Measurements from ENCODE around the gene ARHGEF1.
"Not testable (repeated sequence)": the region's sequence is repeated elsewhere in the genome, so short reads cannot be mapped to it uniquely, and the experiment has no call there.

The ARHGEF1 gene

GRCh38 chr19:41912899-41913537 lies 30.0 kb downstream of the ARHGEF1 start:
- peaks cover 34% of the 10 kb centered on the region for H3K4me1 Mint-ChIP-seq (ENCODE audit: low read depth)
- H3K27me3 Mint-ChIP-seq = no peaks in the 10 kb centered on the region
- H3K9me3 Mint-ChIP-seq (ENCODE audit: low read depth) = no peaks in the 10 kb centered on the region
- H3K4me3 Mint-ChIP-seq = no peak overlapping the region
- no peak overlapping the region for H3K27ac Mint-ChIP-seq
- H3K36me3 Mint-ChIP-seq = no peaks in the 10 kb centered on the region

GRCh38 chr19:41913538-41914423 lies 30.8 kb downstream of the ARHGEF1 start:
- H3K36me3 Mint-ChIP-seq = no peaks in the 10 kb centered on the region
- H3K27ac Mint-ChIP-seq = no peak overlapping the region
- H3K27me3 Mint-ChIP-seq = no peaks in the 10 kb centered on the region
- no peaks in the 10 kb centered on the region for H3K9me3 Mint-ChIP-seq (ENCODE audit: low read depth)
- H3K4me3 Mint-ChIP-seq = peak overlapping the region; percentile 38
- peaks cover 34% of the 10 kb centered on the region for H3K4me1 Mint-ChIP-seq (ENCODE audit: low read depth)

DNA sequence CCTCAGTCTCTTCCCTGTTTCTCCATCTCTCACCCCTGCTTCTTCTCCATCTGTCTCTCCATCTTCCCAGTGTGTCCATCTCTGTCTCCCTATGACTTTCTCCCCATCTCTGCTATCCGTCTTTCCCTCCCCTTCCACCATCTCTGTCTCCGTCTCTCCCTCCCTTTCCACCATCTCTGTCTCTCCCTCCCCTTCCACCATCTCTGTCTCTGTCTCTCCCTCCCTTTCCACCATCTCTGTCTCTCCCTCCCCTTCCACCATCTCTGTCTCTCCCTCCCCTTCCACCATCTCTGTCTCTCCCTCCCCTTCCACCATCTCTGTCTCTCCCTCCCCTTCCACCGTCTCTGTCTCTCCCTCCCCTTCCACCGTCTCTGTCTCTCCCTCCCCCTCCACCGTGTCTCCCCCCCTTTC lies 31.4 kb downstream of the ARHGEF1 start:
- not testable (repeated sequence) for H3K36me3 Mint-ChIP-seq; H3K27me3 Mint-ChIP-seq; H3K27ac Mint-ChIP-seq; H3K9me3 Mint-ChIP-seq (ENCODE audit: low read depth)
- peak overlapping the region; percentile 38 for H3K4me3 Mint-ChIP-seq
- H3K4me1 Mint-ChIP-seq (ENCODE audit: low read depth) = peaks cover 31% of the 10 kb centered on the region

DNA sequence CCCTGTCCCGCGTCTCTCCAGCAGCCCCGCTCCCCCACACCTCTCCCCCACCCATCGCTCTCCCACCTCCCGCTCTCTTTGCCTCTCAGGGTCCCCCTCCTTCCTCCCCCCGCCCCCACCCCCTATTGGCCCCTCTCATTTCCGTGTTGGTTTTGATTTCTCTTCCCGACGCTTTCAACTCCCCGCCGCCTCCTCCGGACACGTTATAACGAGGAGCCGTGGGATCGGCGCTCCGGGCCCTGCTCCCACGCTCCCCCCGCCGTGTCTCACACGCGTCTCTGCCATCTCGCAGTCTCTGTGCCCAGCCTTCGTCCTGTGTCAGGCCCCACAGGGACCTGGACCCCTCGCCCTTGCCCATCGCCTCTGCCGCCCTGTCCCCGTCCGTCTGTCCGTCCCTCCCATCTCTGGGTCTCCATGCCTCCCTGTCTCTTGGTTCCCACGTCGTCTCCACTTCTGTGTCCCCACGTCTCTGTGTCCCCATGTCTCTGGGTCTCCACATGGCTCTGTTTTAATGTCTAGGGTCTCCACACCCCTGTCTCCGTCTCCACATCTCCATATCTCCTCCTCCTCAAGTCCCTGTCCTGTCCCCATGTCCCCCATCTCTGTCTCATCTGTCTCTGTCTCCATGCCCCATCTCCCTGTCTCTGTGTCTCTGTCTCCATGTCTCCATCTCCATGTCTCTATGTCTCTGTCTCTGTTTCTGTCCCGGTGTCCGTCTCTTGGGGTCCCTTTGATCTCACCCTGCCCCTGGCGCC lies 32.2 kb downstream of the ARHGEF1 start:
- H3K9me3 Mint-ChIP-seq (ENCODE audit: low read depth) = no peaks in the 10 kb centered on the region
- H3K27ac Mint-ChIP-seq = no peak overlapping the region
- H3K36me3 Mint-ChIP-seq = no peaks in the 10 kb centered on the region
- H3K27me3 Mint-ChIP-seq = no peaks in the 10 kb centered on the region
- H3K4me3 Mint-ChIP-seq = no peak overlapping the region
- peaks cover 31% of the 10 kb centered on the region for H3K4me1 Mint-ChIP-seq (ENCODE audit: low read depth)

- Mint-ChIP-seq H3K9me3 (ENCODE audit: low read depth) (no peaks in the 10 kb centered on the region), H3K27me3 (no peaks in the 10 kb centered on the region), H3K4me1 (ENCODE audit: low read depth) (peaks cover 26% of the 10 kb centered on the region), H3K36me3 (no peaks in the 10 kb centered on the region), H3K4me3 (no peak overlapping the region), H3K27ac (no peak overlapping the region)
These were observed 32.9 kb downstream of the ARHGEF1 start for GRCh38 chr19:41915776-41916414.

GRCh38 chr19:41917676-41918075 lies 34.7 kb downstream of the ARHGEF1 start:
- Mint-ChIP-seq H3K9me3 (ENCODE audit: low read depth) (no peaks in the 10 kb centered on the region), H3K36me3 (no peaks in the 10 kb centered on the region)

GRCh38 chr19:41918095-41918494 lies 35.1 kb downstream of the ARHGEF1 start:
- no peak overlapping the region for H3K27ac Mint-ChIP-seq
- H3K4me1 Mint-ChIP-seq (ENCODE audit: low read depth) = peaks cover 22% of the 10 kb centered on the region
- H3K36me3 Mint-ChIP-seq = no peaks in the 10 kb centered on the region
- H3K27me3 Mint-ChIP-seq = peaks cover 1% of the 10 kb centered on the region
- H3K4me3 Mint-ChIP-seq = no peak overlapping the region
- no peaks in the 10 kb centered on the region for H3K9me3 Mint-ChIP-seq (ENCODE audit: low read depth)

More at GRCh38 chr19:41917676-41918075, 34.7 kb downstream of the ARHGEF1 start:
- H3K27ac Mint-ChIP-seq = no peak overlapping the region
- H3K27me3 Mint-ChIP-seq = peaks cover 1% of the 10 kb centered on the region
- peaks cover 21% of the 10 kb centered on the region for H3K4me1 Mint-ChIP-seq (ENCODE audit: low read depth)
- H3K4me3 Mint-ChIP-seq = no peak overlapping the region

GRCh38 chr19:41918653-41919244 lies 35.8 kb downstream of the ARHGEF1 start:
- peaks cover 3% of the 10 kb centered on the region for H3K36me3 Mint-ChIP-seq
- no peaks in the 10 kb centered on the region for H3K9me3 Mint-ChIP-seq (ENCODE audit: low read depth)
- H3K27ac Mint-ChIP-seq = no peak overlapping the region
- peaks cover 22% of the 10 kb centered on the region for H3K4me1 Mint-ChIP-seq (ENCODE audit: low read depth)
- H3K4me3 Mint-ChIP-seq = no peak overlapping the region
- peaks cover 1% of the 10 kb centered on the region for H3K27me3 Mint-ChIP-seq

- Mint-ChIP-seq H3K36me3 (peaks cover 3% of the 10 kb centered on the region), H3K27me3 (peaks cover 1% of the 10 kb centered on the region), H3K27ac (no peak overlapping the region), H3K4me3 (no peak overlapping the region), H3K9me3 (ENCODE audit: low read depth) (no peaks in the 10 kb centered on the region), H3K4me1 (ENCODE audit: low read depth) (peaks cover 18% of the 10 kb centered on the region)
These were observed 37.1 kb downstream of the ARHGEF1 start for GRCh38 chr19:41919948-41920712.

GRCh38 chr19:41920882-41921576 lies 38.0 kb downstream of the ARHGEF1 start:
- Mint-ChIP-seq H3K4me3 (peak overlapping the region; percentile 51), H3K27ac (peak overlapping the region; percentile 47), H3K27me3 (peaks cover 1% of the 10 kb centered on the region), H3K4me1 (ENCODE audit: low read depth) (peaks cover 18% of the 10 kb centered on the region), H3K36me3 (peaks cover 3% of the 10 kb centered on the region), H3K9me3 (ENCODE audit: low read depth) (no peaks in the 10 kb centered on the region)

GRCh38 chr19:41921577-41922576 lies 38.9 kb downstream of the ARHGEF1 start:
- Mint-ChIP-seq H3K4me3 (peak overlapping the region; percentile 51), H3K4me1 (ENCODE audit: low read depth) (peaks cover 18% of the 10 kb centered on the region), H3K27me3 (peaks cover 1% of the 10 kb centered on the region), H3K27ac (peak overlapping the region; percentile 47), H3K9me3 (ENCODE audit: low read depth) (no peaks in the 10 kb centered on the region), H3K36me3 (peaks cover 3% of the 10 kb centered on the region)

- H3K36me3 Mint-ChIP-seq = peaks cover 3% of the 10 kb centered on the region
- no peaks in the 10 kb centered on the region for H3K9me3 Mint-ChIP-seq (ENCODE audit: low read depth)
- peaks cover 18% of the 10 kb centered on the region for H3K4me1 Mint-ChIP-seq (ENCODE audit: low read depth)
- no peak overlapping the region for H3K4me3 Mint-ChIP-seq
- H3K27me3 Mint-ChIP-seq = peaks cover 1% of the 10 kb centered on the region
- no peak overlapping the region for H3K27ac Mint-ChIP-seq
These were observed 39.6 kb downstream of the ARHGEF1 start for GRCh38 chr19:41922585-41922984.
